WTC11 (cell line): ENCODE results near the gene COL25A1.

Experiments
- ATF1 ChIP-seq: sonication (generic); formaldehyde crosslinking; IDR thresholded peaks from 2 replicates; pipeline ENCODE4 v1.8.1; 2023; ENCODE audit warnings: mild to moderate bottlenecking, moderate library complexity, missing genetic modification reagents
- CTCF ChIP-seq: fragments of 200-600 bp; IDR thresholded peaks from 2 replicates; pipeline ENCODE4 v1.8.0; 2022; ENCODE audit warnings: antibody characterized with exemption
- E2F5 ChIP-seq: sonication (generic); formaldehyde crosslinking; IDR thresholded peaks from 2 replicates; pipeline ENCODE4 v1.8.1; 2022; ENCODE audit warnings: mild to moderate bottlenecking, moderate library complexity, missing genetic modification reagents
- TEAD4 ChIP-seq: sonication (generic); formaldehyde crosslinking; IDR thresholded peaks from 2 replicates; pipeline ENCODE4 v1.8.0; 2022; ENCODE audit warnings: mild to moderate bottlenecking, missing genetic modification reagents
- USF1 ChIP-seq: sonication (generic); formaldehyde crosslinking; IDR thresholded peaks from 2 replicates; pipeline ENCODE4 v1.8.0; 2022; ENCODE audit warnings: mild to moderate bottlenecking, missing genetic modification reagents
- USF2 ChIP-seq: sonication (generic); formaldehyde crosslinking; IDR thresholded peaks from 2 replicates; pipeline ENCODE4 v1.8.1; 2023; ENCODE audit warnings: mild to moderate bottlenecking, missing genetic modification reagents, moderate library complexity
- ZNF416 ChIP-seq: fragments of 250-450 bp; sonication (Bioruptor Pico); IDR thresholded peaks from 2 replicates; pipeline ENCODE4 v1.9.0; 2021; ENCODE audit warnings: mild to moderate bottlenecking, inconsistent platforms

- no peak for TF ChIP-seq USF1
- no peak for TF ChIP-seq CTCF
- no peak for TF ChIP-seq ATF1 (CRISPR knock-in tag)
- TF ChIP-seq USF2 (CRISPR knock-in tag) = no peak
- no peak for TF ChIP-seq ZNF416
- no peak for TF ChIP-seq TEAD4 (CRISPR knock-in tag)
- TF ChIP-seq E2F5 (CRISPR knock-in tag) = no peak
These were observed 385.2 kb downstream of the COL25A1 start for GRCh38 chr4:108917255-108917654.
